Kidney (tissue), 14 donors: ENCODE results near the gene PSEN1. TPM values are rescaled to one million over a fixed set of nuclear protein-coding genes. Genes with fewer than 3 reads are reported as not detected.

Source experiments
- DNase-seq, 5 donors: peaks; one replicate each; pipeline ENCODE4 v3.0.0-alpha.2; 2013 to 2020
- FAIRE-seq: peaks from 2 replicates; lab custom pipeline; 2012; peaks lifted over from hg19 to GRCh38; lab: Jason Lieb, UNC
- H3K27ac ChIP-seq, 2 donors: one replicate each; pipeline ENCODE4 v1.7.0; 2013; ENCODE audit warnings: low read depth in 2 of 2, low read length in 2 of 2, inconsistent platforms in 1 of 2
- H3K27me3 ChIP-seq: one replicate; pipeline ENCODE4 v1.7.1; 2013; ENCODE audit warnings: low read length, inconsistent platforms; ENCODE audit not compliant: control insufficient read depth, insufficient read depth
- H3K36me3 ChIP-seq, 3 donors: one replicate each; pipeline versions ENCODE4 v1.7.0 to v1.7.1; 2013; ENCODE audit warnings: low read length in 3 of 3, control low read depth in 1 of 3, inconsistent platforms in 1 of 3; ENCODE audit not compliant: insufficient read depth in 3 of 3, control insufficient read depth in 2 of 3
- H3K4me1 ChIP-seq, 3 donors: one replicate each; pipeline versions ENCODE4 v1.7.0 to v1.7.1; 2013; ENCODE audit warnings: low read length in 3 of 3, inconsistent platforms in 1 of 3, low read depth in 1 of 3; ENCODE audit not compliant: control insufficient read depth in 2 of 3, insufficient read depth in 2 of 3
- H3K4me3 ChIP-seq, 3 donors: one replicate each; pipeline versions ENCODE4 v1.7.0 to v1.8.1; 2013; ENCODE audit warnings: low read length in 3 of 3, control low read depth in 1 of 3, inconsistent platforms in 1 of 3
- H3K9ac ChIP-seq, 3 donors: one replicate each; pipeline versions ENCODE4 v1.7.0 to v1.7.1; 2013; ENCODE audit warnings: low read length in 3 of 3, control low read depth in 1 of 3, inconsistent platforms in 1 of 3
- H3K9me3 ChIP-seq, 3 donors: one replicate each; pipeline versions ENCODE4 v1.7.0 to v1.7.1; 2013; ENCODE audit warnings: low read length in 3 of 3, control low read depth in 1 of 3, inconsistent platforms in 1 of 3; ENCODE audit not compliant: control insufficient read depth in 2 of 3, insufficient read depth in 1 of 3
- CTCF ChIP-seq: IDR thresholded peaks from 3 replicates; pipeline ENCODE4 v1.5.1; 2012; ENCODE audit warnings: mild to moderate bottlenecking, moderate library complexity, borderline replicate concordance; ENCODE audit not compliant: insufficient read depth; ENCODE audit errors: extremely low read depth
- intact Hi-C: fragments of 100-400 bp; cut with DNase I; formaldehyde crosslinking; loops from one replicate; pipeline ENCODE4 v1.11.1; 2022
- polyA plus RNA-seq: library from polyadenylated mRNA; stranded (reverse); fragments of 350-450 nt; fragmentation: Illumina TruSeq; extraction: RNeasy Lipid Tissue Mini Kit (QIAGEN cat#74804); gene quantifications from one replicate; pipeline ENCODE4 v1.2.3, GENCODE V29; 2014; ENCODE audit warnings: low read depth, low replicate concordance; ENCODE audit not compliant: insufficient read depth
- total RNA-seq: library from RNA; stranded (reverse); fragmentation: NEBNext Ultra II Directional; extraction: Animal tissue kit (Norgen Biotek cat#: 25700); gene quantifications from one replicate; pipeline ENCODE4 v1.2.1, GENCODE V29; 2021
- donor health status: control.
- donor health status: control.
- donor health status: control.
- donor health status: control.
- donor health status: control.
- donor health status: DM: yes; HTN: yes; CAD: no.
- donor health status: Normal renal cell carcinoma (clear cell type).

Gene PSEN1
- total and polyA plus RNA-seq, 2 donors from 2014 or later = 33.5 to 68.6 TPM

GRCh38 chr14:73208846-73209245 is 72.5 kb downstream of the PSEN1 start:
- Histone ChIP-seq H3K27ac (no peak overlapping the region), H3K9me3 (no peaks in the 10 kb centered on the region), H3K9ac (no peak overlapping the region), H3K36me3 (peaks cover 6 to 25% (median 18%) of the 10 kb centered on the region in 3 donors), H3K4me3 (no peak overlapping the region), H3K4me1 (no peaks in the 10 kb centered on the region), H3K27me3 (no peaks in the 10 kb centered on the region)
- intact Hi-C loops = no loop called here
- FAIRE-seq (no peak), DNase-seq (no peak)
- no peak for TF ChIP-seq CTCF

DNA sequence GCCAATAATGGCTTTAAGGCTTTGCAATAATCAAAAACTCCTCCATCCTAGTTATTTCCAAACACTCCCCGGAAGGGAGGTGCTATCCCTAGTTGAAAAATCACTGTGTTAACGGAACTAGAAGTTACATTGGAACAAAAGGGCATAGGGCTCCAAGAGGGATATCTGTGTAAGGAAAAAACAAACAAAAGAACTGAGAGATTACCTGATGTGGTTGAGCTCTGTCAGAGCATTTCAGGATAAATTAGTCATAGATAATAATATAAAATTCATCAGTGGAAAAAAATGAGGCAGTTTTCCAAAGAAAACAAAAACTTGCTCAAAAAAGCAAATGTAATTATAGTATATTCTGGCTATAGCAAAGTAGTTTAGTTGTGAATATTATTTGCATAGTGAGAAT is 73.6 kb downstream of the PSEN1 start:
- no peak for DNase-seq

DNA sequence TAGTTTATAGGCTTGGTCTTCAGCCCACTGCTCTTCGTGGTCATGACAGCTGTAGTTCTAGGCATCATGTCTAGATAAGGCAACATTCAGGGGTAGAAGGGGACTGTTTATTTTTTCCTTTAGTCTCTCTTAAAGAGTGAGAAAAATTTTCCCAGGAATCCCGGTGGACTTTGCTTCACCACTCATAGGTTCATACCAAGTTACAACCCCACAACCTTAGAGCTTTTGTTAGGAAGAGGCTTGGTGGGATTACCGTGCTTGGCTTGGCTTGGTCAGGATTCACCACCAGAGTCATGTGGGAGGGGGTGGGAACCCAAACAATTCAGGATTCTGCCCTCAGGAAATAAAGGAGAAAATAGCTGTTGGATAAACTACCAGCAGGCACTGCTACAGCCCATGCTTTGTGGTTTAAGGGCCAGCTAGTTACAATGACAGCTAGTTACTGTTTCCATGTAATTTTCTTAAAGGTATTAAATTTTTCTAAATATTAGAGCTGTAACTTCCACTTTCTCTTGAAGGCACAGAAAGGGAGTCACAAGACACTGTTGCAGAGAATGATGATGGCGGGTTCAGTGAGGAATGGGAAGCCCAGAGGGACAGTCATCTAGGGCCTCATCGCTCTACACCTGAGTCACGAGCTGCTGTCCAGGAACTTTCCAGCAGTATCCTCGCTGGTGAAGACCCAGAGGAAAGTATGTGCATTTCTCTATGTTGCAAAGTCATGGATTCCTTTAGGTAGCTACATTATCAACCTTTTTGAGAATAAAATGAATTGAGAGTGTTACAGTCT is 75.1 kb downstream of the PSEN1 start:
- Histone ChIP-seq H3K27me3 (no peaks in the 10 kb centered on the region), H3K27ac (no peak overlapping the region), H3K36me3 (peaks cover 6 to 21% (median 12%) of the 10 kb centered on the region in 3 donors), H3K4me1 (no peaks in the 10 kb centered on the region), H3K4me3 (no peak overlapping the region), H3K9me3 (no peaks in the 10 kb centered on the region), H3K9ac (no peak overlapping the region)
- intact Hi-C loops = no loop called here
- FAIRE-seq (no peak), DNase-seq (no peak)
- no peak for TF ChIP-seq CTCF

More for the DNA sequence above, 73.6 kb downstream of the PSEN1 start:
- Histone ChIP-seq H3K27ac (no peak overlapping the region), H3K4me3 (no peak overlapping the region), H3K36me3 (peaks cover 6 to 25% (median 18%) of the 10 kb centered on the region in 3 donors), H3K9me3 (no peaks in the 10 kb centered on the region), H3K4me1 (no peaks in the 10 kb centered on the region), H3K9ac (no peak overlapping the region), H3K27me3 (no peaks in the 10 kb centered on the region)
- intact Hi-C loops = no loop called here
- no peak for TF ChIP-seq CTCF
- no peak for FAIRE-seq
